Measurements from ENCODE around the gene EYS. TPM values are rescaled to one million over a fixed set of nuclear protein-coding genes. Genes with fewer than 3 reads are reported as not detected.

The EYS gene
- total RNA-seq, 4 donors from 2014 or later, result 0.15 TPM; not detected in 3

- H3K27me3 ChIP-seq, result no peaks in the 10 kb centered on the region
- no peak for ATAC-seq
- H3K4me3 ChIP-seq, result no peak overlapping the region
- 82 to 89% methylated on average over 2 of the region's 2 CpGs for WGBS, 2 donors (ENCODE audit: low coverage in 1 of 2)
- H3K4me1 ChIP-seq, result no peaks in the 10 kb centered on the region
- H3K36me3 ChIP-seq, result no peaks in the 10 kb centered on the region
- TF ChIP-seq CTCF (IDR thresholded peaks at IDR 0.05), result no peak
- no peak for TF ChIP-seq POLR2A (IDR thresholded peaks at IDR 0.05)
- no peak for TF ChIP-seq POLR2AphosphoS5 (IDR thresholded peaks at IDR 0.05)
- TF ChIP-seq EP300 (IDR thresholded peaks at IDR 0.05), result no peak
- no peaks in the 10 kb centered on the region for H3K9me3 ChIP-seq
- no peak overlapping the region for H3K27ac ChIP-seq
Measured at GRCh38 chr6:64679416-64679815, 1027.6 kb downstream of the EYS start.

- no peaks in the 10 kb centered on the region for H3K9me3 ChIP-seq
- WGBS, 2 donors (ENCODE audit: low coverage in 1 of 2), result 63 to 95% methylated on average over 3 to 4 of the region's 4 CpGs
- no peak for ATAC-seq
Measured at GRCh38 chr6:64672651-64673050, 1034.4 kb downstream of the EYS start.

GRCh38 chr6:64672131-64672530 lies 1034.9 kb downstream of the EYS start:
- TF ChIP-seq POLR2A (IDR thresholded peaks at IDR 0.05), result no peak
- TF ChIP-seq EP300 (IDR thresholded peaks at IDR 0.05), result no peak
- WGBS, 2 donors (ENCODE audit: low coverage in 1 of 2), result 26 to 48% methylated on average over 3 of the region's 3 CpGs
- Histone ChIP-seq H3K9me3 (no peaks in the 10 kb centered on the region), H3K27ac (no peak overlapping the region), H3K4me1 (no peaks in the 10 kb centered on the region), H3K36me3 (no peaks in the 10 kb centered on the region), H3K27me3 (no peaks in the 10 kb centered on the region), H3K4me3 (no peak overlapping the region)
- no peak for ATAC-seq

More at GRCh38 chr6:64672651-64673050, 1034.4 kb downstream of the EYS start:
- Histone ChIP-seq H3K4me3 (no peak overlapping the region), H3K36me3 (no peaks in the 10 kb centered on the region), H3K27me3 (no peaks in the 10 kb centered on the region), H3K27ac (no peak overlapping the region), H3K4me1 (no peaks in the 10 kb centered on the region)
- no peak for TF ChIP-seq EP300 (IDR thresholded peaks at IDR 0.05)
- TF ChIP-seq POLR2AphosphoS5 (IDR thresholded peaks at IDR 0.05), result no peak
- no peak for TF ChIP-seq POLR2A (IDR thresholded peaks at IDR 0.05)
- TF ChIP-seq CTCF (IDR thresholded peaks at IDR 0.05), result no peak

- no peaks in the 10 kb centered on the region for H3K9me3 ChIP-seq
- no peaks in the 10 kb centered on the region for H3K4me1 ChIP-seq
- no peak for ATAC-seq
- no peak overlapping the region for H3K27ac ChIP-seq
- WGBS, 2 donors (ENCODE audit: low coverage in 1 of 2), result 94 to 100% methylated on average over 1 of the region's 1 CpG
- H3K4me3 ChIP-seq, result no peak overlapping the region
- H3K27me3 ChIP-seq, result no peaks in the 10 kb centered on the region
- no peaks in the 10 kb centered on the region for H3K36me3 ChIP-seq
- TF ChIP-seq CTCF (IDR thresholded peaks at IDR 0.05) (no peak), POLR2A (IDR thresholded peaks at IDR 0.05) (no peak), EP300 (IDR thresholded peaks at IDR 0.05) (no peak), POLR2AphosphoS5 (IDR thresholded peaks at IDR 0.05) (no peak)
Measured at GRCh38 chr6:64665137-64665536, 1041.9 kb downstream of the EYS start.

GRCh38 chr6:64664480-64664879 lies 1042.5 kb downstream of the EYS start:
- H3K9me3 ChIP-seq, result no peaks in the 10 kb centered on the region
- no peaks in the 10 kb centered on the region for H3K4me1 ChIP-seq
- ATAC-seq, result no peak
- H3K27me3 ChIP-seq, result no peaks in the 10 kb centered on the region
- TF ChIP-seq CTCF (IDR thresholded peaks at IDR 0.05), result no peak
- TF ChIP-seq POLR2A (IDR thresholded peaks at IDR 0.05), result no peak
- TF ChIP-seq POLR2AphosphoS5 (IDR thresholded peaks at IDR 0.05), result no peak
- TF ChIP-seq EP300 (IDR thresholded peaks at IDR 0.05), result no peak
- H3K36me3 ChIP-seq, result no peaks in the 10 kb centered on the region
- H3K4me3 ChIP-seq, result no peak overlapping the region
- no peak overlapping the region for H3K27ac ChIP-seq
- WGBS, 2 donors (ENCODE audit: low coverage in 1 of 2), result 65 to 100% methylated on average over 1 to 2 of the region's 2 CpGs

Measured in gastroesophageal sphincter (tissue), 4 donors.